Activated CD4-positive, alpha-beta T cell treated with anti-CD3 and anti-CD28 coated beads, Interleukin-2, amount 50 U/mL, for 1 hour (primary cell): ENCODE data around the gene PDCD1LG2.

ENCODE experiments used
- DNase-seq: peaks from one replicate; pipeline ENCODE4 v3.0.0-alpha.2; 2020

Gene PDCD1LG2

GRCh38 chr9:5532790-5533189, 22.5 kb downstream of the PDCD1LG2 start:
- DNase-seq = no peak

- DNase-seq = no peak
These were observed 26.4 kb downstream of the PDCD1LG2 start for GRCh38 chr9:5536684-5537083.

GRCh38 chr9:5543875-5544702, 33.8 kb downstream of the PDCD1LG2 start:
- no peak for DNase-seq

- no peak for DNase-seq
These were observed 39.6 kb downstream of the PDCD1LG2 start for GRCh38 chr9:5549658-5550650.

GRCh38 chr9:5551368-5552150, 41.2 kb downstream of the PDCD1LG2 start:
- no peak for DNase-seq

GRCh38 chr9:5552301-5552700, 42.0 kb downstream of the PDCD1LG2 start:
- no peak for DNase-seq

- DNase-seq = no peak
These were observed 42.9 kb downstream of the PDCD1LG2 start for GRCh38 chr9:5553211-5553610.

- no peak for DNase-seq
These were observed 43.9 kb downstream of the PDCD1LG2 start for GRCh38 chr9:5554254-5554653.

- no peak for DNase-seq
These were observed 45.9 kb downstream of the PDCD1LG2 start for GRCh38 chr9:5556101-5556705.

- DNase-seq = peak; percentile 40
These were observed 47.6 kb downstream of the PDCD1LG2 start for GRCh38 chr9:5557606-5558587.

GRCh38 chr9:5559659-5560058, 49.3 kb downstream of the PDCD1LG2 start:
- DNase-seq = no peak

- no peak for DNase-seq
These were observed 50.2 kb downstream of the PDCD1LG2 start for GRCh38 chr9:5560443-5561100.

- no peak for DNase-seq
These were observed 51.6 kb downstream of the PDCD1LG2 start for GRCh38 chr9:5561828-5562488.

GRCh38 chr9:5562806-5563416, 52.6 kb downstream of the PDCD1LG2 start:
- no peak for DNase-seq

GRCh38 chr9:5563417-5563815, 53.1 kb downstream of the PDCD1LG2 start:
- DNase-seq = no peak

GRCh38 chr9:5563886-5564285, 53.6 kb downstream of the PDCD1LG2 start:
- no peak for DNase-seq

GRCh38 chr9:5566054-5566618, 55.8 kb downstream of the PDCD1LG2 start:
- DNase-seq = no peak

- no peak for DNase-seq
These were observed 58.5 kb downstream of the PDCD1LG2 start for GRCh38 chr9:5568868-5569267.

- DNase-seq = no peak
These were observed 59.1 kb downstream of the PDCD1LG2 start for GRCh38 chr9:5569409-5569808.
